CD4-positive, alpha-beta T cell treated with Interleukin-15 for 4 hours (primary cell): Measurements from ENCODE around the gene CENPF.

ENCODE experiments used
- DNase-seq: peaks from one replicate; pipeline ENCODE4 v3.0.0-alpha.2; 2020; ENCODE audit warnings: low spot score

The CENPF gene

DNA sequence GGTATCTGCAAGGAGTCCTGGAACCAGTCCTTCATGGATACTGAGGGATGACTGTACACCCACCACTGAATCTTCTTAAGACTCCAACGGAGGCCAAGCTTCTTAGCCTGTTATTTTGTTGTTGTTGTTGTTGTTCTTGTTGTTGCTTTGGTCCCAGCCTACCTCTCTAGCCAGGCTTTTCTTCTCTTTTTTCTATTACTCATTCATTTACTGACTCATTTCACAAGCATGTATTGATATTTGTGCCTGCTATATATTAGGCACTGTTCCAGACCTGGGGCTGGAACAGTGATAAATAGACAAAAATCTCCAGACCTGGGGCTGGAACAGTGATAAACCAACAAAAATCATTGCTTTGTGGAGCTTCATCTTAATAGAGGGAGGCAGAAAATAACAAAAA is 20.4 kb downstream of the CENPF start:
- no peak for DNase-seq

DNA sequence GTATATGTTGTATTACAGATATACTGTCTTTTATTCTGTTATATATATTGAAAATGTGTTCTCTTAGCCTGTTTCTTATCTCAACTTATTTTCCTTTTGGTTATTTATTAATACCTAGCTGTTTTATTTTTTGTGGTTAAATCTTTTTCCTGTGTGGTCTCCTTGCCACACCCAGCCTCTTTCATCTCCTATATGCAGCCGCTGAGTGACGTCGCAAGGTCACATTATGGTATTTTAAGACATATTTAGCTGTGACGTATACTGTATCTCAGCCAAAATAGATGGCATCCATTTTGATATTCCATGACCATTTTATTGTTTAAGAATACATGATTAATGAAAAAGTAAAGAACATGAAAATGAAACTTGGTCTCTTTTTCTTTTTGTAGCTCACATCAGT is 29.1 kb downstream of the CENPF start:
- peak; percentile 45 for DNase-seq

DNA sequence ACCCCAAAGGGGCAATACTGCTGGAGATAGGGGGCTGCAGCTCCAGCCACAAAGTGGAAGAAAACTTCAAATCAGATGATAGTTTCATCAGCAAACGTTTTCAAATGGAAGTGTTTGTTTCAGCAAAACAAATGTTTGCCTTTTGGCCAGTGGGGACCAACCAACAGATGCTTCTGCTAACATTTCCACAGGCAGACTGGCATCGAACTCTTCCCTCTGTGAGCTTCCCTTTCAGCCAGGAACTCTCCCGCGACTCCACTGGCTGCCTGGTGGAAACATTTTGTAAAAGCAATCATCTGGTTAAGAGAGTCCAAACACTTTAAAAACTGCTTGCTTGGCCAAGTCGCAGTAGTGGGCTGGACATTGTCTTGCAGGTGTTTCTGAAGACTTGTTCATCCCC is 30.7 kb downstream of the CENPF start:
- no peak for DNase-seq

- no peak for DNase-seq
Measured at GRCh38 chr1:214634267-214634666, 31.3 kb downstream of the CENPF start.

DNA sequence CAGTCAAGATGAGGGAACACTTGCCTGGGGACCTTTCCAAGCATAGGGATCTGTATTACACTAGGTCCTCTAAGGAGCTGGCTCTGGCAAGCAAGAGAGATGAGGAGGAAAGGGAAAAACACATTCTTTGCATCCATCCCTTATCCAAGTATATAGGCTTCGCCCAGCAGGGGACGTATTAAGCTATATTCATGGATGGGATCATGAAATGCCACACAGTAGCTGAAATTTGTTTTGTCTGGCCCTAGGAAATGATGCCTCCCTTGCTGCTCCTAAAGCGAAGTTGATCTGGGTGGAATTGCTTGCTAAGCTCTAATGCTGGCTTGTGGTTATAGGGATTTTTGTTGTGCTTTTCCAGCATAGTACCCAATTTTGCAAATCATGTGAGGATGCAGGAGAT is 32.1 kb downstream of the CENPF start:
- no peak for DNase-seq

DNA sequence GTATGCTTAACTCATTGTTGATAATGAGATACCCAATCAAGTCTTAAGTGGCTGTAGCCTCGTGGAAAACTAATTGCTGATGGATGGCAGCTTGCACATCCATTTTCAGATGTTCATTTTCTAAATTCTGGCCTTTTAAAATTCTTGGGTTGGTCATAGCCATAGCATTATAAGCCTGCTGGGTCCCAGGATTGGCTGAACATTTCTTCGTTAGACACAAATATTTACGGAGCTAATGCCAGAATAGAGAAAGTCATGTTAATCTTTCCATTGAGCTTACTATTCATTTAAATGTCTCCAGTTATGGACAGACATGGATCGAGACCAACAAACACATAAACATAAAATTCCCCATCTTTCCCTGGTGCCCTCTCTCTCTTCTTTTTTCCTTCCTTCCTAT is 32.5 kb downstream of the CENPF start:
- DNase-seq = no peak

GRCh38 chr1:214636436-214636835 is 33.4 kb downstream of the CENPF start:
- no peak for DNase-seq

GRCh38 chr1:214637125-214637524 is 34.1 kb downstream of the CENPF start:
- no peak for DNase-seq

GRCh38 chr1:214637722-214638458 is 34.9 kb downstream of the CENPF start:
- DNase-seq = peak; percentile 43

GRCh38 chr1:214638459-214638807 is 35.4 kb downstream of the CENPF start:
- DNase-seq = no peak

GRCh38 chr1:214638997-214639396 is 36.0 kb downstream of the CENPF start:
- DNase-seq = no peak

GRCh38 chr1:214640431-214641213 is 37.6 kb downstream of the CENPF start:
- no peak for DNase-seq

GRCh38 chr1:214641214-214641895 is 38.4 kb downstream of the CENPF start:
- DNase-seq = no peak

DNA sequence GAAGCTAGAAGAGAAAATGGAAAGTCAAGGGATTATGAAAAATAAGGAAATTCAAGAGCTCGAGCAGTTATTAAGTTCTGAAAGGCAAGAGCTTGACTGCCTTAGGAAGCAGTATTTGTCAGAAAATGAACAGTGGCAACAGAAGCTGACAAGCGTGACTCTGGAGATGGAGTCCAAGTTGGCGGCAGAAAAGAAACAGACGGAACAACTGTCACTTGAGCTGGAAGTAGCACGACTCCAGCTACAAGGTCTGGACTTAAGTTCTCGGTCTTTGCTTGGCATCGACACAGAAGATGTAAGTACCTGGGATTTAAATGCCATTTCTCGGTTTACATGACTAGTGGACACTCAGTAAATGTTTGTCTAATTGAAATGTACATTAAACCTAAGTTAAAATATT is 40.0 kb downstream of the CENPF start:
- DNase-seq = no peak

GRCh38 chr1:214645712-214646111 is 42.7 kb downstream of the CENPF start:
- DNase-seq = no peak

GRCh38 chr1:214648801-214649200 is 45.8 kb downstream of the CENPF start:
- DNase-seq = no peak

DNA sequence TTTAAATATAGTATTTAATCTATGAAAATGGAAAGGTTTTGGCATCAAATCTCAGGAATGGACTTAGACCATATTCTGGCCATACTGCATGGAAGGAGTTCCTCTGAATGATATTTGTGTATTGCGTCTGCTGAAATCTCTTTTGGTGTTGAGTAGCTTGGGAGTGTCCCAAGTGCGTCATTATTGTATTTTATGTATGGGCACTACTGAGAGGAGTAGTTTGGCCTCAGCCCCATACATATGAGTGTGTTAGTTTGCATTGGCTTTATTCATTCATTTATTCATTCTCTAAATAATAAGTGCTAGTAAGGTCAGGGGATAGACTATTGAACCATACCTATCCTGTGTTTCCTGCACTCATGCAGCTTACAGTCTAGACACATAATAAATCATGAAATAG is 46.6 kb downstream of the CENPF start:
- no peak for DNase-seq

- no peak for DNase-seq
Measured at GRCh38 chr1:214650664-214651063, 47.7 kb downstream of the CENPF start.

- no peak for DNase-seq
Measured at GRCh38 chr1:214657299-214657698, 54.3 kb downstream of the CENPF start.

DNA sequence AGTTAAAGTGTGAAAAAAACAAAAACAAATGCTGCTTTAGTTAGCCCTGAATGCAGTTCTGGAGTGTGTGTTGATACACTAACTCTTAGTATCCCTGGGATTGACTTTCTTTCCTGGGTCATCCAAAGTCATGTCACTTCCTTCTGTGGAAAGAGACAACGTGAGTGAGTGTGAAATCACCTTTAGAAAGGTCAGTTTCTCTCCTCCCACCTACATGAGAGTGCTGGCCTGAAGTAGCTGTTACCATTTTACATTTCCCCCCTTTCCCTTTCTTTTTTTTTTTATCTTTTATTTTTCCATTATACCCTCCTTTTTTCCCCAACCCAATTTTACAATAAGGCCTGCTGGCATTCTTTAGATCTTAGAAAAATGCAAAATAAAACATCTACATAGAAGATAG is 55.2 kb downstream of the CENPF start:
- DNase-seq = no peak

DNA sequence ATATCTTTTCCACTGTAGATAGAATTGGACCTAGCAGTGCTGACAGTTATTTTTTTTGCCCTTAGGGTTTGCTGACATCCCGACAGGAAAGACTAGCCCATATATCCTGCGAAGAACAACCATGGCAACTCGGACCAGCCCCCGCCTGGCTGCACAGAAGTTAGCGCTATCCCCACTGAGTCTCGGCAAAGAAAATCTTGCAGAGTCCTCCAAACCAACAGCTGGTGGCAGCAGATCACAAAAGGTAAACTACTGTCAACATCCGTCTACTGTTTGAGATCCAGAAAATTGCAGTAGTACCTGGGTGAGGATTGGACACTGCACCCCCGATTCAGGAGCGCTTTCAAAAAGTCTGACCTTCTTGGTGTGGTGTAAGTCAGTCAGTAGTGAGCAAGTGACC is 55.8 kb downstream of the CENPF start:
- DNase-seq = no peak

DNA sequence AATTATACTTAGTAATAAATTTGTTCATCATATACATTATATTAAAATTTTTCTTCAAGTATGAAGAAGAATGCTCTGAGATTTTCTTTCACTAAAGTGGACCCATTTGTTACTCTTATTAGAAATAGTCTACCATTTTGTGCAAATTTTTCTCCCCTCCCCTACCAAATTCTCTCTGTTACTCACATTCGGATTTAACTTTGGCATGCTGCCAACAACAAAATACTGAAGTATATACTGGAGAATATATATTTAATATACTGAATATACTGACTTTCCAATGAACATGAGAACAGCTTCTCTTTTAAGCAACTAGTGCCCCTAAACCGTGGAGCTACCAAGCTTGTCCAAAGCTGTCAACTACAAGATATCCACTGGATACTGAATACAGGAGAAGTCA is 57.2 kb downstream of the CENPF start:
- DNase-seq = no peak

GRCh38 chr1:214660900-214661299 is 57.9 kb downstream of the CENPF start:
- no peak for DNase-seq
